Epithelial cell of esophagus (primary cell): ENCODE results near the gene SEPTIN5.
A peak's percentile ranks its signal among the peaks of the same experiment; 100 is the strongest.

Source experiments
- DNase-seq: peaks from one replicate; pipeline ENCODE4 v3.0.0; 2010; ENCODE audit warnings: low read depth
- H3K4me3 ChIP-seq: 2 replicates; pipeline ENCODE4 v1.5.1; 2011; ENCODE audit warnings: mild to moderate bottlenecking, low read length, control low read depth
- TF ChIP-seq, protein P1 (sequence below): IDR thresholded peaks from 2 replicates; pipeline ENCODE4 v1.5.1; 2011; ENCODE audit warnings: low read depth, mild to moderate bottlenecking, low read length, control low read depth, inconsistent platforms; ENCODE audit not compliant: insufficient read depth; ENCODE audit errors: missing control alignments

Gene SEPTIN5

GRCh38 chr22:19714312-19715187 lies at the start of gene SEPTIN5:
Gene SEPTIN5 (plus strand): TSS chr22:19714503. CDS start chr22:19714589, 86 bp downstream.
- peak within 1 kb of the TSS; percentile 49 for H3K4me3 ChIP-seq
- no peak for DNase-seq
- TF ChIP-seq, protein P1, sequence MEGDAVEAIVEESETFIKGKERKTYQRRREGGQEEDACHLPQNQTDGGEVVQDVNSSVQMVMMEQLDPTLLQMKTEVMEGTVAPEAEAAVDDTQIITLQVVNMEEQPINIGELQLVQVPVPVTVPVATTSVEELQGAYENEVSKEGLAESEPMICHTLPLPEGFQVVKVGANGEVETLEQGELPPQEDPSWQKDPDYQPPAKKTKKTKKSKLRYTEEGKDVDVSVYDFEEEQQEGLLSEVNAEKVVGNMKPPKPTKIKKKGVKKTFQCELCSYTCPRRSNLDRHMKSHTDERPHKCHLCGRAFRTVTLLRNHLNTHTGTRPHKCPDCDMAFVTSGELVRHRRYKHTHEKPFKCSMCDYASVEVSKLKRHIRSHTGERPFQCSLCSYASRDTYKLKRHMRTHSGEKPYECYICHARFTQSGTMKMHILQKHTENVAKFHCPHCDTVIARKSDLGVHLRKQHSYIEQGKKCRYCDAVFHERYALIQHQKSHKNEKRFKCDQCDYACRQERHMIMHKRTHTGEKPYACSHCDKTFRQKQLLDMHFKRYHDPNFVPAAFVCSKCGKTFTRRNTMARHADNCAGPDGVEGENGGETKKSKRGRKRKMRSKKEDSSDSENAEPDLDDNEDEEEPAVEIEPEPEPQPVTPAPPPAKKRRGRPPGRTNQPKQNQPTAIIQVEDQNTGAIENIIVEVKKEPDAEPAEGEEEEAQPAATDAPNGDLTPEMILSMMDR, result no peak

DNA sequence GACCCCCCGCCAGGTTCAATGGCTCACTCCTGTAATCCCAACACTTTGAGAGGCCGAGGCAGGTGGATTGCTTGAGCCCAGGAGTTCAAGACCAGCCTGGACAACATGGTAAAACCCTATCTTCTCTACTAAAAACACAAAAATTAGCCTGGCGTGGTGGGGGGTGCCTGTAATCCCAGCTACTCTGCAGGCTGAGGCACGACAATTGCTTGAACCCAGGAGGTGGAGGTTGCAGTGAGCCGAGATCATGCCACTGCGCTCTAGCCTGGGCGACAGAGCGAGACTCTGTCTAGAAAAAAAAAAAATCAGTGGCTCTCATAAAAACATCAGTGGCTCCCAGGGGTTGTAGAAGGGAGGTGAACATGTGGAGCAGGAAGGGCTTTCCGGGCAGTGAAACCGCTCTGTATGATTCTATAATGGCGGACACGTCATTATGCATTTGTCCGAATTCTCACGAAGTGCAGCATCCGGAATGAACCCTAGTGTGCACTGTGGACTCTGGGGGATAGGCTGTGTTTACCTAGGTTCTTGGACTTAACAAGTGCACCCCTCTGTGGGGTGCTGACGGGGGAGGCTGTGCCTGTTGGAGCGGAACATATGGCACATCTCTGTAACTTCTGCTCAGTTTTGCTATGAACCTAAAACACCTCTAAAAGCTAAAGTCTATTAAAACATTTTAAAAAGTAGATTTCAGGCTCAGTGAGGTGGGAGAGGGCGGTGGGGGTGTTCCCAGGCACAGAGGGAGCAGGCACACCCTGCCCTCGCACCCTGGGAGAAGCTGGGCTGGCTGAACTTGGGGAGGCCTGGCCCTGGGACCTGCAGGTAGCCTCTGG lies 49.1 kb upstream of the SEPTIN5 start:
- H3K4me3 ChIP-seq, result no peak overlapping the region
- TF ChIP-seq, protein P1, result no peak
- DNase-seq, result no peak

DNA sequence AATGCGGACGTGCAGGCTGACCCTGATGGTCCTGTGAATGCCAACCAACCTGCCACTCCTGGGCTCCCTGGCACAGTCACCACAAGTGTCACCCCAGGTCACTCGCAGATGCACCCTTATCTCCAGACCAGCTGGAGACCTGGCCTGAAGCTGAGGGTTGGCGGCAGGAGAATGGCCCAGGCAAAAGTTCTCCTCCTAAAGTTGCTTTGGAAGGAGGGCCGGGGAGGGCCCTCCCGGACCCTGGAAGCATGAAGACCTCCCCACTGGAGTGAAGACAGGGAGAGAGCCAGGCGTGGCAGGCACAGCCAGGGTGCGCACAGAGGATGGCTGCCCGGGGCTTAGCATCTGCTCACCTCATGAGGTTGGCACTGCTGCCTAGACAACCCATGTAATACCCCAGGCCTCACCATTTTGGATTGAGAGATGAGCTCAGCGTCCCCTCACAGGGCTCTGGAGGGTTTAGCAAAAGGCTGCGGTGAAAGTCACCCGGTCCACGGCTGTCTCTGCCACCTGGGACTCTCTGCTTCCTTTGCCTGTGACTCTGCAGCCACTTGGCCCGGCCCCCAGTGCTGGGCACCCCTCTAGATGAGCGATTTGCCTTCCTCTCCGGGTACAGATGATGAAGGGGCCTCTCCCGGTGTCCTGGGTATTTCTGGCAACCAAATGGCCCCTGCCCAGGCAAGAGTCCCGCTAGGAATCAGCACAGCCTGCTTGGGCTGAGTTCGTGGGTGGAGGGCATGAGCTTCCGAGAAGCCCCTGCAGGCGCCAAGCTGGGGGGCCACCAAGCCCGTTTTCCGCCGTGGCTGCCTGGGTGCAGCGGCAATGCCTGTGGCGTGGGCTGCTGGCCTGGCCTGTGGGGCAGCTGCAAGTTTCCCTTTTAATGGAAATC lies 48.3 kb upstream of the SEPTIN5 start:
- TF ChIP-seq, protein P1, result no peak
- no peak for DNase-seq
- H3K4me3 ChIP-seq, result no peak overlapping the region

- DNase-seq, result no peak
- no peak overlapping the region for H3K4me3 ChIP-seq
- TF ChIP-seq, protein P1, result no peak
These were observed 47.4 kb upstream of the SEPTIN5 start for GRCh38 chr22:19666673-19667593.

DNA sequence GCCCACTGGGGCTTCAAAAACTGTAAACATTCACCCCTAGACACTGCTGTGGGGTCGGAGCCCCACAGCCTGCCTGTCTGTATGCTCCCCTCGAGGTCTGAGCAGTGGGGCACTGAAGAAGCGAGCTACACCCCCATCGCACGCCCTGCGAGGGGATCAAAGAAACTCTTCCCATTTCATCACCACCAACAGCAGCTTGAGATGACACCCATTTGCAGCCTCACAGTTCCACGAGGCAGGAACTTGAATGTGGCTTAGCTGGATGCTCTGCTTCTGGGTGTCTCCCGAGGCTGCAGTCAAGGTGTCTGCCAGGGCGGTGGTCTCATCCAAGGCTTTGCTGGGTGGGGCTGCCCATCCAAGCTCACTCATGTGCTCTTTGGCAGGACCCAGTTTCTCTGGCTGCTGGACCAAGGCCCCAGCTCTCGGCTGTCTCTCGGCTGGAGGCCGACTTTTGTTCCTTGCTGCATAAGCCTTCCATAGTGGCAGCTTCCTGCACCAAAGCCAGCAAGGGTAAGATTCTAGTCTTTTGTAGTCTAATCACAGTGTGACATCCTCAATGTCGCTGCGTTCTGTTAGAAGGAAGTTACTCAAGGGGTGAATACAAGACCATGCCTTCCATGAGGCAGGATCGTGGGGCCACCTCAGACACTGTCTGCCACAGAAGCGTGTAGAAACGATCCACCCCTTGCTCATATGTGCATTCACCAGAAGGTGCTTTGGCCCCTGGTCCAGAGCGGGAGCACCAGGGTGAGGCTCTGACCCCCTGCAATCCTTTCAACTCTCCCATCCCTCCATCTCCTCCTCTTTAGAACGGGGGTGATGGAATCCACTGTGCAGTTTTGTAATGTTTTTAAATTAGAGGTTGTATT lies 46.2 kb upstream of the SEPTIN5 start:
- H3K4me3 ChIP-seq, result no peak overlapping the region
- TF ChIP-seq, protein P1, result no peak
- DNase-seq, result no peak
